Stomach smooth muscle (tissue), 2 donors: ENCODE data around the gene LRIG1.

Experiments
- H3K27ac ChIP-seq: one replicate; pipeline ENCODE4 v1.7.0; 2013; ENCODE audit warnings: mild to moderate bottlenecking, low read length, inconsistent platforms
- H3K27me3 ChIP-seq, 2 donors: one replicate each; pipeline ENCODE4 v1.7.0; 2013; ENCODE audit warnings: low read length in 2 of 2; ENCODE audit not compliant: insufficient read depth in 2 of 2, control insufficient read depth in 1 of 2
- H3K36me3 ChIP-seq, 2 donors: one replicate each; pipeline ENCODE4 v1.7.0; 2013; ENCODE audit warnings: low read length in 2 of 2; ENCODE audit not compliant: control insufficient read depth in 2 of 2, insufficient read depth in 2 of 2
- H3K4me1 ChIP-seq: one replicate; pipeline ENCODE4 v1.7.0; 2013; ENCODE audit warnings: low read length; ENCODE audit not compliant: control insufficient read depth, insufficient read depth
- H3K4me3 ChIP-seq, 2 donors: one replicate each; pipeline ENCODE4 v1.7.0; 2013; ENCODE audit warnings: low read length in 2 of 2
- H3K9ac ChIP-seq, 2 donors: one replicate each; pipeline ENCODE4 v1.7.0; 2013; ENCODE audit warnings: low read length in 2 of 2, mild to moderate bottlenecking in 1 of 2
- H3K9me3 ChIP-seq, 2 donors: one replicate each; pipeline ENCODE4 v1.7.0; 2013; ENCODE audit warnings: low read length in 2 of 2; ENCODE audit not compliant: control insufficient read depth in 2 of 2
- donor health status: healthy.
- donor health status: Pancreatic carcinoma.

Gene LRIG1

DNA sequence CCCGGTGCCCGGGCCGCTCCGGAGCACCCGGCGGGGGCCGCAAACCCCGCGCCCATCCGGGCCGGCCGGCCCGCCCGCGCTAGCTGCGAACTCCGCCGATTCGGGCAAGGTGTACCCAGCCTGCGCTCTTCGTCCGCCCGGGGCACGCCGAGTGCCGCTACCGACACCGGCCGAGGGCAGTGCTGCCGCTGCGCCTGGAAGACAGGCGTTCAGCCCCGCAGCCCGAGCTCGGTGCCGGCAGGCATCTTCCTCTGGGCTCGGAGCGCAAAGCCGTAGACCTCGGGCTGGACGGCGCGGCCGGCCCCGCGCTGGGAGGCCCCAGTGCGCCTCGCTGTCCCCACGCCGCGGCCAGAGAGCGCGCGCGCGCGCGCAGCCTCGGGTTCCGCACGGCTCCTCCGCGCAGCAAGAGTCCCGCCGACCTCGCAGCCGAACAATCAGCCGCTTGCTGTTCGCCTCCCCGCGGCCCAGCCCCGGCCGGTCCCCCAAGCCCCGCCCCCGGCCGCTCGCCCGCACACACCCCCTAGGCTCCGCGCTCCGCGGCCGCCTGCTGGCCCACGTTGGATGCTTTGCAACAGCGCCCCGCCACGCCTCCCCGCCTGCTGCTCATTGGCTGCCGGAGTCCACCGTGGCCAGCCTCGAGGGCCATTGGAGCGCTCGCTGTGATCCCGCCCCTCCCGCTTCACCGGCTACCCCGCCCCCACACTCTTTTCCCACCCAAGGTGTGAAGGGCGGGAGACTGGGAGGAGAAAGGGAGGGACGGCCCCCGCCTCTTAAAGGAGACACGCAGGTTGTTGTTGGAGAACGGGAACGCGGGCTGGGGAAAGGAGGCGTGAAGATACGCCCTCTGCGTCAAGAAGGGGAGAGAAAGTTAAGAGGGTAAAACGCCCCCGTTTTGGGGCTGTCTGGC is at the start of gene LRIG1:
TSS of gene LRIG1 (minus strand) at position 447 of the 907 bp plus-strand sequence. CDS start 615 bp downstream, outside the sequence.
- Histone ChIP-seq H3K27ac (peak within 1 kb of the TSS; percentile 85), H3K36me3 (no peaks in the 10 kb centered on the region), H3K9ac (peak within 1 kb of the TSS; percentile 83 to 86), H3K9me3 (no peaks in the 10 kb centered on the region), H3K4me3 (peak within 1 kb of the TSS; percentile 74 to 94), H3K27me3 (no peaks in the 10 kb centered on the region), H3K4me1 (peaks cover 32% of the 10 kb centered on the region)

DNA sequence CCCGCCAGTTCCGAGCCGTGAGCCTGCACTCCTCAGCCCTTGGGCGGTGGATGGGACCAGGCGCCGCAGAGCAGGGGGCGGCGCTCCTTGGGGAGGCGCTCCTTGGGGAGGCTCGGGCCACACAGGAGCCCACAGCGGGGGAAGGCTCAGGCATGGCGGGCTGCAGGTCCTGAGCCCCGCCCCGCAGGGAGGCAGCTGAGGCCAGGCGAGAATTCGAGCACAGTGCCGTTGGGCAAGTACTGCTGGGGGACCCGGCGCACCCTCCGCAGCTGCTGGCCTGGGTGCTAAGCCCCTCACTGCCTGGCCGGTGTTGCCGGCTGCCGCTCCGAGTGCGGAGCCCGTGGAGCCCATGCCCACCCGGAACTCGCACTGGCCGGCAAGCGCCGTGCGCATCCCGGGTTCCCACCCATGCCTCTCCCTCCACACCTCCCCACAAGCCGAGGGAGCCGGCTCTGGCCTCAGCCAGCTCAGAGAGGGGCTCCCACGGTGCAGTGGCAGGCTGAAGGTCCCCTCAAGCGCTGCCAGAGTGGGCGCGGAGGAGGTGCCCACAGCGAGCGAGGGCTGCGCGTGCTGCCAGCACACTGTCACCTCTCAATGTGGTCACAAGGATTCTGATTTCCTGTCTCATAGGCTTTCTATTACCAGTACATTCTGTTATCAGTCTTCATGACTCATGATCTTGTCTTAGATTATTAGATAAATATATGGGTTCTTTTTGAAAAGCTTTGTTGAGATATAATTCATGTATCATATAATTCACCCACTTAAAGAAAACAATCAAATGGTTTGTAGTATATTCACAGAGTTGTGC is 44.0 kb upstream of the LRIG1 start:
- no peaks in the 10 kb centered on the region for H3K36me3 ChIP-seq
- H3K9ac ChIP-seq, result no peak overlapping the region
- no peaks in the 10 kb centered on the region for H3K4me1 ChIP-seq
- H3K9me3 ChIP-seq, result no peaks in the 10 kb centered on the region
- no peaks in the 10 kb centered on the region for H3K27me3 ChIP-seq
- no peak overlapping the region for H3K27ac ChIP-seq
- H3K4me3 ChIP-seq, result no peak overlapping the region

DNA sequence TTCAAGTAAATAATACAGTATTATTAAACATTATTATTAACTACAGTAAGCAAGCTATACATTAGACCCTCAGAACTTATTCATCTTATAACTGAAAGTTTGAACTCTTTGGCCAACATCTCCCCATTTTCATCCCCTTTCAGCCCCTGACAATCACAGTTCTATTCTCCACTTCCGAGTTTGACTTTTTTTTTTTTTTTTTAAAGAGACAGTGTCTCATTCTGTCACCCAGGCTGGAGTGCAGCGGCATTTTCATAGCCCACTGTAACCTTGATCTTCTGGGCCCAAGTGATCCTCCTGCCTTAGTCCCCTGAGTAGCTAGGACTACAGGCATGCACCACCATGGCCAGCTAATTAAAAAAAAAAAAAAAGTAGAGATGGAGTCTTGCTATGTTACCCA is 41.3 kb upstream of the LRIG1 start:
- H3K36me3 ChIP-seq, result no peaks in the 10 kb centered on the region
- no peak overlapping the region for H3K27ac ChIP-seq
- no peaks in the 10 kb centered on the region for H3K27me3 ChIP-seq
- H3K9me3 ChIP-seq, result no peaks in the 10 kb centered on the region
- H3K4me3 ChIP-seq, result no peak overlapping the region
- H3K4me1 ChIP-seq, result no peaks in the 10 kb centered on the region
- no peak overlapping the region for H3K9ac ChIP-seq

GRCh38 chr3:66539466-66539989 is 38.7 kb upstream of the LRIG1 start:
- Histone ChIP-seq H3K4me1 (no peaks in the 10 kb centered on the region), H3K9ac (no peak overlapping the region), H3K4me3 (no peak overlapping the region), H3K9me3 (no peaks in the 10 kb centered on the region), H3K27ac (no peak overlapping the region), H3K36me3 (no peaks in the 10 kb centered on the region), H3K27me3 (no peaks in the 10 kb centered on the region)

DNA sequence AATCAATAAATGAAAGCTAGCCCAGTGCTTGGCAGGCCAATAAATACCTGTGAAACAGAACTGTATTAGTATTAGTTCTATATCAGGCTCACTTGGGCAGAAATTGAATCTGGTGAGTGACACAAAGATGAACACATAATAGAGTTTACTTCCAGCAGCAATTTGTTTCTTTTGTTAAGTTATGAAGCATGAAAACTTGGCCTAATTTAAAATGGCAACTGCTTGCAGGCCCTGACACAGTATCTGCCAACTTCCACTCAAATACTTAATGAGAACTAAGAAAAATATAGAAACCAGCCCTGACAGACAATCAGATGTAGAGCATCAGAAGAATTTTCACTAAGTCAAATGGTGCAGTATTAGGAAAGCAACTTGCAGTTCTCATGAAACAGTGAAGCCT is 37.6 kb upstream of the LRIG1 start:
- no peak overlapping the region for H3K27ac ChIP-seq
- H3K9me3 ChIP-seq, result no peaks in the 10 kb centered on the region
- H3K36me3 ChIP-seq, result no peaks in the 10 kb centered on the region
- no peak overlapping the region for H3K4me3 ChIP-seq
- no peaks in the 10 kb centered on the region for H3K4me1 ChIP-seq
- no peak overlapping the region for H3K9ac ChIP-seq
- no peaks in the 10 kb centered on the region for H3K27me3 ChIP-seq

GRCh38 chr3:66537735-66538134 is 36.9 kb upstream of the LRIG1 start:
- Histone ChIP-seq H3K9me3 (no peaks in the 10 kb centered on the region), H3K27me3 (no peaks in the 10 kb centered on the region), H3K9ac (no peak overlapping the region), H3K36me3 (no peaks in the 10 kb centered on the region), H3K27ac (no peak overlapping the region), H3K4me3 (no peak overlapping the region), H3K4me1 (no peaks in the 10 kb centered on the region)

DNA sequence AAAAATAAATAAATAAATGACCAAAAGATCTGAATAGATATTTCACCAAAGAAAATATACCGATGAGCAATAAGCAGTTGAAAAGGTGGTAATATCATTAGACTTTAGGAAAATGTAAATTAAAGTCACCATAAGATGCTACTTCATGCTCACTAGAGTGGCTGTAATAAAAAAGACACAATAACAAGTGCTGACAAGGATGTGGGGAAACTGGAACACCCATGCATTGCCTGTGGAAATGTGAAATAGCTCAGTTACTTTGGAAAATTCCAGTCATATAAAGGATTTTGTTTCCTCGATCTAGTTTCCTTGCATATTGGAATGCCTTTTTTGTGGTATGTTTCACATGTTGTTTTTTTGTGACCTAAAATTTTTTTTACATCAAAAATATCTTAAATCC is 36.0 kb upstream of the LRIG1 start:
- no peak overlapping the region for H3K4me3 ChIP-seq
- H3K4me1 ChIP-seq, result no peaks in the 10 kb centered on the region
- no peak overlapping the region for H3K27ac ChIP-seq
- H3K9ac ChIP-seq, result no peak overlapping the region
- H3K36me3 ChIP-seq, result no peaks in the 10 kb centered on the region
- H3K9me3 ChIP-seq, result no peaks in the 10 kb centered on the region
- H3K27me3 ChIP-seq, result no peaks in the 10 kb centered on the region

DNA sequence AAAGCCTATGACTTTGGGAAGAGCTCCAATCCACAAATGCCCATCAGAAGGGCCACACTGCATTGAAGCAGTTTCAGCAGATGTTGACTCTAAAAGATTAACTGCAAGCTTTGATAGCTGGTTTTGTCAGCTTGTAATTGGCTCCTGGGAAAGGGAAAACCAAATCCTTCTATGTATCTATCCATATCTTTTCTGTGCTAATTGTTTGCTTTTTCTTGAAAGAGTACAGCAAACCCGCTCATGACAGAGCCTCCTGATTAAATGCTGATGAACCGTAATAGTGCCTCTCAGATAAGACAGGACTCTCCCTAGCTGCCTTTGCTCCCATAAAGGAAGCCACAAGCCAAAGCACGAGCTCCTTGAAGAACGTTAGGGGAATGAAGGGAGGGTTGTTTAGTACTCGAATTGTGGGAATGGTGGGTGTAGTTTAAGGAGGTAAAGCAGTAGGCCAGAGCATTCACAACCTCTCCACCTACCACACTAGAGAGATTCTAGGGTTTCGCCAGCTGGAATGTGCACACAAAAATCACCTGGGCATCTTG is 33.6 kb upstream of the LRIG1 start:
- Histone ChIP-seq H3K4me3 (no peak overlapping the region), H3K36me3 (no peaks in the 10 kb centered on the region), H3K27me3 (no peaks in the 10 kb centered on the region), H3K9ac (no peak overlapping the region), H3K9me3 (no peaks in the 10 kb centered on the region), H3K27ac (no peak overlapping the region), H3K4me1 (no peaks in the 10 kb centered on the region)

DNA sequence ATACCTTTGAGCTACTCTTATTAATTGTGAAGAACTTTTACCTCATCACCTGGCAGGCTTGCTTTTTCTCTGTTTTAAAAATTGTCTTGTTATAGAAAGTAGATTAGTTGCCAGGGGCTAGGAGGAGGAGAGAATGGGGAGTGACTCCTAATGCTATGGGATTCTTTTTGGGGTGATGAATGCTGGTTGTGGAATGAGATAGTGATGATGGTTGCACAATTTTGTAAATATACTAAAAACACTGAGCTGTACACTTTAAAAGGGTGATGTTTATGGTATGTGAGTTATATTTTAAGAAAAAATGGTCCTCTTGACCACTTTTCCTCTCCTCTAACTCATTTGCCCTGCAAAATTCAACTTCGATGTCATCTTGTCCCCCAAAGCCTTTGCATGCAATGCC is 31.8 kb upstream of the LRIG1 start:
- Histone ChIP-seq H3K27me3 (no peaks in the 10 kb centered on the region), H3K9ac (no peak overlapping the region), H3K27ac (no peak overlapping the region), H3K4me1 (no peaks in the 10 kb centered on the region), H3K4me3 (no peak overlapping the region), H3K36me3 (no peaks in the 10 kb centered on the region), H3K9me3 (no peaks in the 10 kb centered on the region)

GRCh38 chr3:66532160-66532587 is 31.4 kb upstream of the LRIG1 start:
- no peak overlapping the region for H3K27ac ChIP-seq
- no peak overlapping the region for H3K9ac ChIP-seq
- no peaks in the 10 kb centered on the region for H3K9me3 ChIP-seq
- no peaks in the 10 kb centered on the region for H3K27me3 ChIP-seq
- no peak overlapping the region for H3K4me3 ChIP-seq
- H3K36me3 ChIP-seq, result no peaks in the 10 kb centered on the region
- no peaks in the 10 kb centered on the region for H3K4me1 ChIP-seq
